ENCODE data around the gene IRAK1.

- no peak for TF ChIP-seq ZNF23 (tag by site-specific recombination; IDR thresholded peaks at IDR 0.05; ENCODE audit: borderline replicate concordance)
- TF ChIP-seq ZNF174 (tag by site-specific recombination; IDR thresholded peaks at IDR 0.05) = no peak
- no peak for TF ChIP-seq CTCF (tag by site-specific recombination; IDR thresholded peaks at IDR 0.05)
- no peak for TF ChIP-seq GLIS1 (tag by site-specific recombination; IDR thresholded peaks at IDR 0.05)
- no peak for TF ChIP-seq ZNF121 (tag by site-specific recombination; IDR thresholded peaks at IDR 0.05)
- TF ChIP-seq ZEB2 (tag by site-specific recombination; IDR thresholded peaks at IDR 0.05) = no peak
- no peak for TF ChIP-seq ZNF184 (tag by site-specific recombination; IDR thresholded peaks at IDR 0.05)
- TF ChIP-seq REST (tag by site-specific recombination; IDR thresholded peaks at IDR 0.05) = no peak
- TF ChIP-seq EGR2 (tag by site-specific recombination; IDR thresholded peaks at IDR 0.05; ENCODE audit: low read depth) = no peak
- no peak for TF ChIP-seq ZNF658 (tag by site-specific recombination; IDR thresholded peaks at IDR 0.05)
These were observed 9.2 kb downstream of the IRAK1 start for GRCh38 chrX:154010330-154011087.
